WTC11 (cell line): ENCODE data around the gene SF3B2. TPM values are rescaled to one million over a fixed set of nuclear protein-coding genes. Genes with fewer than 3 reads are reported as not detected.
A peak's percentile ranks its signal among the peaks of the same experiment; 100 is the strongest.

Source experiments
- ATAC-seq: fragments of 200-7000 bp; cut with Tn5 transposase; 2 replicates; pipeline ENCODE4 v1.10.0; 2021; ENCODE audit warnings: mild to moderate bottlenecking, moderate library complexity
- CTCF ChIA-PET: fragments of 300-600 bp; sonication (Branson Sonifier 250); formaldehyde crosslinking; loops from one replicate; lab custom pipeline; 2021; ENCODE audit warnings: antibody characterized with exemption; lab: Charles Lee
- POLR2A ChIA-PET: fragments of 350-600 bp; sonication (Branson Sonifier 250); formaldehyde crosslinking; loops from one replicate; lab custom pipeline; 2021; ENCODE audit warnings: antibody characterized with exemption; lab: Charles Lee
- DNase-seq: peaks from one replicate; pipeline ENCODE4 v3.0.0; 2021; ENCODE audit warnings: low spot score
- H3K27ac Mint-ChIP-seq: 2 replicates; pipeline ENCODE4 v1.8.0; 2021; ENCODE audit warnings: mixed read lengths
- H3K27me3 Mint-ChIP-seq: 2 replicates; pipeline ENCODE4 v1.8.0; 2021; ENCODE audit warnings: low read depth, mild to moderate bottlenecking, moderate library complexity, mixed read lengths
- H3K36me3 Mint-ChIP-seq: 2 replicates; pipeline ENCODE4 v1.8.0; 2021; ENCODE audit warnings: mixed read lengths
- H3K4me1 Mint-ChIP-seq: 2 replicates; pipeline ENCODE4 v1.8.0; 2022; ENCODE audit warnings: mixed read lengths
- H3K4me3 Mint-ChIP-seq: 2 replicates; pipeline ENCODE4 v1.8.0; 2021; ENCODE audit warnings: mild to moderate bottlenecking, moderate library complexity, mixed read lengths
- H3K9me3 Mint-ChIP-seq: 2 replicates; pipeline ENCODE4 v1.8.0; 2021; ENCODE audit warnings: mixed read lengths
- CBFB ChIP-seq: sonication (generic); formaldehyde crosslinking; IDR thresholded peaks from 2 replicates; pipeline ENCODE4 v1.8.1; 2022; ENCODE audit warnings: mild to moderate bottlenecking, low read depth, missing genetic modification reagents
- ESRRA ChIP-seq: sonication (generic); formaldehyde crosslinking; IDR thresholded peaks from 2 replicates; pipeline ENCODE4 v1.8.1; 2022; ENCODE audit warnings: mild to moderate bottlenecking, missing genetic modification reagents, borderline replicate concordance
- FOXP1 ChIP-seq: sonication (generic); formaldehyde crosslinking; IDR thresholded peaks from 2 replicates; pipeline ENCODE4 v1.8.0; 2022; ENCODE audit warnings: missing genetic modification reagents, mild to moderate bottlenecking, moderate library complexity, borderline replicate concordance
- GABPB1 ChIP-seq: sonication (generic); formaldehyde crosslinking; IDR thresholded peaks from 2 replicates; pipeline ENCODE4 v1.8.1; 2023; ENCODE audit warnings: mild to moderate bottlenecking, missing genetic modification reagents
- GRHL2 ChIP-seq: fragments of 250-450 bp; sonication (Bioruptor Pico); IDR thresholded peaks from 2 replicates; pipeline ENCODE4 v1.8.0; 2022; ENCODE audit warnings: mild to moderate bottlenecking, moderate library complexity; ENCODE audit not compliant: insufficient replicate concordance, severe bottlenecking
- HMGA2 ChIP-seq: fragments of 250-450 bp; sonication (Bioruptor Pico); IDR thresholded peaks from 2 replicates; pipeline ENCODE4 v1.4.0; 2021; ENCODE audit warnings: mild to moderate bottlenecking, moderate library complexity
- IRF2 ChIP-seq: sonication (generic); formaldehyde crosslinking; IDR thresholded peaks from 2 replicates; pipeline ENCODE4 v1.8.0; 2022; ENCODE audit warnings: low read depth, missing genetic modification reagents, borderline replicate concordance
- NR3C1 ChIP-seq: sonication (generic); formaldehyde crosslinking; conservative IDR thresholded peaks from 2 replicates; pipeline ENCODE4 v1.8.1; 2023; ENCODE audit warnings: low read depth, mild to moderate bottlenecking, missing genetic modification reagents
- RELA ChIP-seq: sonication (generic); formaldehyde crosslinking; IDR thresholded peaks from 2 replicates; pipeline ENCODE4 v1.8.1; 2022; ENCODE audit warnings: missing genetic modification reagents, mild to moderate bottlenecking, borderline replicate concordance
- SMAD3 ChIP-seq: sonication (generic); formaldehyde crosslinking; IDR thresholded peaks from 2 replicates; pipeline ENCODE4 v1.8.0; 2022; ENCODE audit warnings: missing genetic modification reagents, mild to moderate bottlenecking, borderline replicate concordance
- TCF7 ChIP-seq: sonication (generic); formaldehyde crosslinking; IDR thresholded peaks from 2 replicates; pipeline ENCODE4 v1.8.0; 2022; ENCODE audit warnings: mild to moderate bottlenecking, low read depth, missing genetic modification reagents, moderate library complexity
- ZBTB21 ChIP-seq: sonication (generic); formaldehyde crosslinking; IDR thresholded peaks from 2 replicates; pipeline ENCODE4 v1.8.1; 2023; ENCODE audit warnings: mild to moderate bottlenecking, missing genetic modification reagents, borderline replicate concordance
- ZNF121 ChIP-seq: sonication (generic); formaldehyde crosslinking; IDR thresholded peaks from 2 replicates; pipeline ENCODE4 v1.8.0; 2023; ENCODE audit warnings: missing genetic modification reagents
- ZNF416 ChIP-seq: fragments of 250-450 bp; sonication (Bioruptor Pico); IDR thresholded peaks from 2 replicates; pipeline ENCODE4 v1.9.0; 2021; ENCODE audit warnings: mild to moderate bottlenecking, inconsistent platforms
- ZNF423 ChIP-seq: fragments of 250-450 bp; sonication (Bioruptor Pico); IDR thresholded peaks from 2 replicates; pipeline ENCODE4 v2.1.2; 2022; ENCODE audit warnings: mild to moderate bottlenecking, moderate library complexity
- total RNA-seq: library from RNA; stranded (reverse); gene quantifications from 3 replicates; pipeline ENCODE4 v1.2.3, GENCODE V29; 2021
- TF ChIP-seq, protein P1 (sequence below): sonication (generic); formaldehyde crosslinking; IDR thresholded peaks from 2 replicates; pipeline ENCODE4 v1.8.1; 2023; ENCODE audit warnings: mild to moderate bottlenecking, missing genetic modification reagents, moderate library complexity
- TF ChIP-seq, protein P2 (sequence below): sonication (generic); formaldehyde crosslinking; IDR thresholded peaks from 2 replicates; pipeline ENCODE4 v1.8.1; 2023; ENCODE audit warnings: mild to moderate bottlenecking, missing genetic modification reagents, borderline replicate concordance
- TF ChIP-seq, protein P3 (sequence below): fragments of 250-450 bp; sonication (Bioruptor Pico); IDR thresholded peaks from 2 replicates; pipeline ENCODE4 v1.9.0; 2021; ENCODE audit warnings: moderate library complexity, mild to moderate bottlenecking, inconsistent platforms, borderline replicate concordance
- TF ChIP-seq, protein P4 (sequence below): sonication (generic); formaldehyde crosslinking; IDR thresholded peaks from 2 replicates; pipeline ENCODE4 v1.8.0; 2022; ENCODE audit warnings: mild to moderate bottlenecking, missing genetic modification reagents
- TF ChIP-seq, protein P5 (sequence below): fragments of 200-600 bp; IDR thresholded peaks from 2 replicates; pipeline ENCODE4 v1.8.0; 2022; ENCODE audit warnings: antibody characterized with exemption
- TF ChIP-seq, protein P6 (sequence below): sonication (generic); formaldehyde crosslinking; IDR thresholded peaks from 2 replicates; pipeline ENCODE4 v1.8.0; 2023; ENCODE audit warnings: missing genetic modification reagents
- TF ChIP-seq, protein P7 (sequence below): sonication (generic); formaldehyde crosslinking; IDR thresholded peaks from 2 replicates; pipeline ENCODE4 v1.8.0; 2023; ENCODE audit warnings: mild to moderate bottlenecking, missing genetic modification reagents
- TF ChIP-seq, protein P8 (sequence below): sonication (generic); formaldehyde crosslinking; IDR thresholded peaks from 2 replicates; pipeline ENCODE4 v1.8.1; 2022; ENCODE audit warnings: mild to moderate bottlenecking, moderate library complexity, missing genetic modification reagents

The SF3B2 gene
- total RNA-seq, 1 experiment from 2014 or later = 295 TPM

DNA sequence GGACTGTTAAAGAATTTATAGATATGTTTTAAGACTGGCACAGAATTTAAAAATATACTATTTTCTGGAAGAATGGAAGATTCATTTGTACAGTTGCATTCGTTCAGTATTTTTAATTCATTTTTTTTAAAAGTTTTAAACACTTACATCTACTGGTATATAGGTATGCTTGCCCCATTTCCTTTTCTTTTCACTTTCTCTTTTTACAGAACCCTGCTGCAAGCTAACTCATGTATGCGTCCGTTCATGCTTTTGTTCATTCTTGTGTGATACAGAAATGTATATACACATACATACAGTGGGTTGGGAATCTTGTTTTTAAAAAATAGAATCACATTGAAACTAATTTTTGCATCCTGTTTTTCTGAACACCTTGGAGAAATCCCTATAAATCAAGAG, 48.9 kb downstream of the SF3B2 start:
- Mint-ChIP-seq H3K36me3 (no peaks in the 10 kb centered on the region), H3K4me3 (no peak overlapping the region), H3K27ac (no peak overlapping the region)
- no peak for ATAC-seq
- DNase-seq = no peak
- CTCF ChIA-PET = no interaction called here
- TF ChIP-seq ZNF423 = no peak
- no peak for TF ChIP-seq ESRRA
- no peak for TF ChIP-seq CBFB (CRISPR knock-in tag)
- TF ChIP-seq, protein P1, sequence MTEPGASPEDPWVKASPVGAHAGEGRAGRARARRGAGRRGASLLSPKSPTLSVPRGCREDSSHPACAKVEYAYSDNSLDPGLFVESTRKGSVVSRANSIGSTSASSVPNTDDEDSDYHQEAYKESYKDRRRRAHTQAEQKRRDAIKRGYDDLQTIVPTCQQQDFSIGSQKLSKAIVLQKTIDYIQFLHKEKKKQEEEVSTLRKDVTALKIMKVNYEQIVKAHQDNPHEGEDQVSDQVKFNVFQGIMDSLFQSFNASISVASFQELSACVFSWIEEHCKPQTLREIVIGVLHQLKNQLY = no peak
- no peak for TF ChIP-seq GABPB1 (CRISPR knock-in tag)
- no peak for TF ChIP-seq RELA
- TF ChIP-seq IRF2 (CRISPR knock-in tag) = no peak
- TF ChIP-seq, protein P2, sequence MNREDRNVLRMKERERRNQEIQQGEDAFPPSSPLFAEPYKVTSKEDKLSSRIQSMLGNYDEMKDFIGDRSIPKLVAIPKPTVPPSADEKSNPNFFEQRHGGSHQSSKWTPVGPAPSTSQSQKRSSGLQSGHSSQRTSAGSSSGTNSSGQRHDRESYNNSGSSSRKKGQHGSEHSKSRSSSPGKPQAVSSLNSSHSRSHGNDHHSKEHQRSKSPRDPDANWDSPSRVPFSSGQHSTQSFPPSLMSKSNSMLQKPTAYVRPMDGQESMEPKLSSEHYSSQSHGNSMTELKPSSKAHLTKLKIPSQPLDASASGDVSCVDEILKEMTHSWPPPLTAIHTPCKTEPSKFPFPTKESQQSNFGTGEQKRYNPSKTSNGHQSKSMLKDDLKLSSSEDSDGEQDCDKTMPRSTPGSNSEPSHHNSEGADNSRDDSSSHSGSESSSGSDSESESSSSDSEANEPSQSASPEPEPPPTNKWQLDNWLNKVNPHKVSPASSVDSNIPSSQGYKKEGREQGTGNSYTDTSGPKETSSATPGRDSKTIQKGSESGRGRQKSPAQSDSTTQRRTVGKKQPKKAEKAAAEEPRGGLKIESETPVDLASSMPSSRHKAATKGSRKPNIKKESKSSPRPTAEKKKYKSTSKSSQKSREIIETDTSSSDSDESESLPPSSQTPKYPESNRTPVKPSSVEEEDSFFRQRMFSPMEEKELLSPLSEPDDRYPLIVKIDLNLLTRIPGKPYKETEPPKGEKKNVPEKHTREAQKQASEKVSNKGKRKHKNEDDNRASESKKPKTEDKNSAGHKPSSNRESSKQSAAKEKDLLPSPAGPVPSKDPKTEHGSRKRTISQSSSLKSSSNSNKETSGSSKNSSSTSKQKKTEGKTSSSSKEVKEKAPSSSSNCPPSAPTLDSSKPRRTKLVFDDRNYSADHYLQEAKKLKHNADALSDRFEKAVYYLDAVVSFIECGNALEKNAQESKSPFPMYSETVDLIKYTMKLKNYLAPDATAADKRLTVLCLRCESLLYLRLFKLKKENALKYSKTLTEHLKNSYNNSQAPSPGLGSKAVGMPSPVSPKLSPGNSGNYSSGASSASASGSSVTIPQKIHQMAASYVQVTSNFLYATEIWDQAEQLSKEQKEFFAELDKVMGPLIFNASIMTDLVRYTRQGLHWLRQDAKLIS = no peak
- TF ChIP-seq, protein P3, sequence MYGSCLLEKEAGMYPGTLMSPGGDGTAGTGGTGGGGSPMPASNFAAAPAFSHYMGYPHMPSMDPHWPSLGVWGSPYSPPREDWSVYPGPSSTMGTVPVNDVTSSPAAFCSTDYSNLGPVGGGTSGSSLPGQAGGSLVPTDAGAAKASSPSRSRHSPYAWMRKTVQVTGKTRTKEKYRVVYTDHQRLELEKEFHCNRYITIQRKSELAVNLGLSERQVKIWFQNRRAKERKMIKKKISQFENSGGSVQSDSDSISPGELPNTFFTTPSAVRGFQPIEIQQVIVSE (CRISPR knock-in tag) = no peak
- TF ChIP-seq, protein P4, sequence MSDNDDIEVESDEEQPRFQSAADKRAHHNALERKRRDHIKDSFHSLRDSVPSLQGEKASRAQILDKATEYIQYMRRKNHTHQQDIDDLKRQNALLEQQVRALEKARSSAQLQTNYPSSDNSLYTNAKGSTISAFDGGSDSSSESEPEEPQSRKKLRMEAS (CRISPR knock-in tag) = no peak
- TF ChIP-seq, all 79 proteins: peak for 0
- POLR2A ChIA-PET = no interaction called here
- H3K4me1 Mint-ChIP-seq = peaks cover 10% of the 10 kb centered on the region
- H3K27me3 Mint-ChIP-seq = no peaks in the 10 kb centered on the region
- no peaks in the 10 kb centered on the region for H3K9me3 Mint-ChIP-seq

DNA sequence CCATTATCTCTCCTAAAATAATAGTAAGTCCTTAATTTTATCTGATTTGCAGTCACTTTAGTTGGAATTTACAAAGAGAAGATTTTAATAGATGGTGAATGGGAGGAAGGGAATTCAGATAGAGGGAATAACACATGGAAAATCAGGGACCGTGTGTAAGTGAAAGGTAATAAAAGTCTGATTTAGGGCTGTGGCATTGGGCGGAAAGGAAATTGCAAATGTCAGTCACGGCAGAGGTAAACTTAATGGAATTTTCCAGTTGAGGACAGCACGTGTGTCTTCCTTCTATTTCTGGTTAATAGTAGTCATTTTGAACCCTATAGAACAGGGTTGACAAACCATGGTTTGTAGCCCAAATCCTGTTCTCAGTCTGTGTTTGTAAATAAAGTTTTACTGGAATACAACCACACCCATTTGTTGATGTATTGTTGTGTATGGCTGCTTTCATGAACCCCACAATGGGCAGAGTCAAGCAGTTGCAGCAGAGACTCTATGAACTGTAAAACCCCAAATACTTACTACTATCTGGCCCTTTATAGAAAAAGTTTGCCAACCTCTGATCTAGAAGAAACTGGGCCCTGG, 52.0 kb downstream of the SF3B2 start:
- H3K9me3 Mint-ChIP-seq = no peaks in the 10 kb centered on the region
- POLR2A ChIA-PET = interaction anchor here (0.7 kb wide), 1 partner anchor 91 kb away, joined by 9 read pairs; no protein-coding TSS in a partner anchor
- no peak for ATAC-seq
- peaks cover 21% of the 10 kb centered on the region for H3K4me1 Mint-ChIP-seq
- no peak for DNase-seq
- H3K27ac Mint-ChIP-seq = peak overlapping the region; percentile 17; the same call in 1 of the 2 replicates
- CTCF ChIA-PET = interaction anchor here (0.7 kb wide), 1 partner anchor 76 kb away, joined by 4 read pairs; no protein-coding TSS in a partner anchor
- no peak overlapping the region for H3K4me3 Mint-ChIP-seq
- no peaks in the 10 kb centered on the region for H3K36me3 Mint-ChIP-seq
- no peaks in the 10 kb centered on the region for H3K27me3 Mint-ChIP-seq
- TF ChIP-seq GRHL2 (CRISPR knock-in tag) (no peak), HMGA2 (CRISPR knock-in tag) (no peak), ESRRA (no peak), TCF7 (CRISPR knock-in tag) (no peak), ZBTB21 (CRISPR knock-in tag) (no peak), FOXP1 (CRISPR knock-in tag) (no peak), SMAD3 (CRISPR knock-in tag) (no peak), ZNF121 (CRISPR knock-in tag) (no peak), GABPB1 (CRISPR knock-in tag) (no peak), NR3C1 (no peak), ZNF416 (no peak)
- TF ChIP-seq, protein P5, sequence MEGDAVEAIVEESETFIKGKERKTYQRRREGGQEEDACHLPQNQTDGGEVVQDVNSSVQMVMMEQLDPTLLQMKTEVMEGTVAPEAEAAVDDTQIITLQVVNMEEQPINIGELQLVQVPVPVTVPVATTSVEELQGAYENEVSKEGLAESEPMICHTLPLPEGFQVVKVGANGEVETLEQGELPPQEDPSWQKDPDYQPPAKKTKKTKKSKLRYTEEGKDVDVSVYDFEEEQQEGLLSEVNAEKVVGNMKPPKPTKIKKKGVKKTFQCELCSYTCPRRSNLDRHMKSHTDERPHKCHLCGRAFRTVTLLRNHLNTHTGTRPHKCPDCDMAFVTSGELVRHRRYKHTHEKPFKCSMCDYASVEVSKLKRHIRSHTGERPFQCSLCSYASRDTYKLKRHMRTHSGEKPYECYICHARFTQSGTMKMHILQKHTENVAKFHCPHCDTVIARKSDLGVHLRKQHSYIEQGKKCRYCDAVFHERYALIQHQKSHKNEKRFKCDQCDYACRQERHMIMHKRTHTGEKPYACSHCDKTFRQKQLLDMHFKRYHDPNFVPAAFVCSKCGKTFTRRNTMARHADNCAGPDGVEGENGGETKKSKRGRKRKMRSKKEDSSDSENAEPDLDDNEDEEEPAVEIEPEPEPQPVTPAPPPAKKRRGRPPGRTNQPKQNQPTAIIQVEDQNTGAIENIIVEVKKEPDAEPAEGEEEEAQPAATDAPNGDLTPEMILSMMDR = no peak
- TF ChIP-seq, protein P6, sequence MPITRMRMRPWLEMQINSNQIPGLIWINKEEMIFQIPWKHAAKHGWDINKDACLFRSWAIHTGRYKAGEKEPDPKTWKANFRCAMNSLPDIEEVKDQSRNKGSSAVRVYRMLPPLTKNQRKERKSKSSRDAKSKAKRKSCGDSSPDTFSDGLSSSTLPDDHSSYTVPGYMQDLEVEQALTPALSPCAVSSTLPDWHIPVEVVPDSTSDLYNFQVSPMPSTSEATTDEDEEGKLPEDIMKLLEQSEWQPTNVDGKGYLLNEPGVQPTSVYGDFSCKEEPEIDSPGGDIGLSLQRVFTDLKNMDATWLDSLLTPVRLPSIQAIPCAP (CRISPR knock-in tag) = no peak
- TF ChIP-seq, protein P7, sequence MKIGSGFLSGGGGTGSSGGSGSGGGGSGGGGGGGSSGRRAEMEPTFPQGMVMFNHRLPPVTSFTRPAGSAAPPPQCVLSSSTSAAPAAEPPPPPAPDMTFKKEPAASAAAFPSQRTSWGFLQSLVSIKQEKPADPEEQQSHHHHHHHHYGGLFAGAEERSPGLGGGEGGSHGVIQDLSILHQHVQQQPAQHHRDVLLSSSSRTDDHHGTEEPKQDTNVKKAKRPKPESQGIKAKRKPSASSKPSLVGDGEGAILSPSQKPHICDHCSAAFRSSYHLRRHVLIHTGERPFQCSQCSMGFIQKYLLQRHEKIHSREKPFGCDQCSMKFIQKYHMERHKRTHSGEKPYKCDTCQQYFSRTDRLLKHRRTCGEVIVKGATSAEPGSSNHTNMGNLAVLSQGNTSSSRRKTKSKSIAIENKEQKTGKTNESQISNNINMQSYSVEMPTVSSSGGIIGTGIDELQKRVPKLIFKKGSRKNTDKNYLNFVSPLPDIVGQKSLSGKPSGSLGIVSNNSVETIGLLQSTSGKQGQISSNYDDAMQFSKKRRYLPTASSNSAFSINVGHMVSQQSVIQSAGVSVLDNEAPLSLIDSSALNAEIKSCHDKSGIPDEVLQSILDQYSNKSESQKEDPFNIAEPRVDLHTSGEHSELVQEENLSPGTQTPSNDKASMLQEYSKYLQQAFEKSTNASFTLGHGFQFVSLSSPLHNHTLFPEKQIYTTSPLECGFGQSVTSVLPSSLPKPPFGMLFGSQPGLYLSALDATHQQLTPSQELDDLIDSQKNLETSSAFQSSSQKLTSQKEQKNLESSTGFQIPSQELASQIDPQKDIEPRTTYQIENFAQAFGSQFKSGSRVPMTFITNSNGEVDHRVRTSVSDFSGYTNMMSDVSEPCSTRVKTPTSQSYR = no peak
- TF ChIP-seq, protein P8, sequence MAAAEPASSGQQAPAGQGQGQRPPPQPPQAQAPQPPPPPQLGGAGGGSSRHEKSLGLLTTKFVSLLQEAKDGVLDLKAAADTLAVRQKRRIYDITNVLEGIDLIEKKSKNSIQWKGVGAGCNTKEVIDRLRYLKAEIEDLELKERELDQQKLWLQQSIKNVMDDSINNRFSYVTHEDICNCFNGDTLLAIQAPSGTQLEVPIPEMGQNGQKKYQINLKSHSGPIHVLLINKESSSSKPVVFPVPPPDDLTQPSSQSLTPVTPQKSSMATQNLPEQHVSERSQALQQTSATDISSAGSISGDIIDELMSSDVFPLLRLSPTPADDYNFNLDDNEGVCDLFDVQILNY (CRISPR knock-in tag) = no peak
